Activated CD8-positive, alpha-beta memory T cell treated with anti-CD3 and anti-CD28 coated beads, Interleukin-2, amount 50 U/mL, for 48 hours (primary cell): ENCODE results near the gene CPSF4L.
"Not testable (repeated sequence)": the region's sequence is repeated elsewhere in the genome, so short reads cannot be mapped to it uniquely, and the experiment has no call there.

ENCODE experiments used
- DNase-seq: peaks from one replicate; pipeline ENCODE4 v3.0.0-alpha.2; 2020

The CPSF4L gene

GRCh38 chr17:73261617-73261951, at the start of gene CPSF4L:
Gene CPSF4L (minus strand): TSS chr17:73261880. CDS start chr17:73261818, 62 bp downstream.
- no peak for DNase-seq

GRCh38 chr17:73311428-73311780, 49.7 kb upstream of the CPSF4L start:
- DNase-seq = no peak

- no peak for DNase-seq
Measured at GRCh38 chr17:73309727-73310596, 48.3 kb upstream of the CPSF4L start.

GRCh38 chr17:73308959-73309358, 47.3 kb upstream of the CPSF4L start:
- DNase-seq = not testable (repeated sequence)

- DNase-seq = no peak
Measured at GRCh38 chr17:73308017-73308823, 46.5 kb upstream of the CPSF4L start.

- DNase-seq = no peak
Measured at GRCh38 chr17:73307130-73307529, 45.5 kb upstream of the CPSF4L start.

GRCh38 chr17:73305845-73306836, 44.5 kb upstream of the CPSF4L start:
- no peak for DNase-seq

- DNase-seq = no peak
Measured at GRCh38 chr17:73304971-73305812, 43.5 kb upstream of the CPSF4L start.

- DNase-seq = no peak
Measured at GRCh38 chr17:73304438-73304837, 42.8 kb upstream of the CPSF4L start.

GRCh38 chr17:73302189-73302588, 40.5 kb upstream of the CPSF4L start:
- DNase-seq = no peak

GRCh38 chr17:73301369-73301768, 39.7 kb upstream of the CPSF4L start:
- DNase-seq = no peak

GRCh38 chr17:73300392-73300791, 38.7 kb upstream of the CPSF4L start:
- no peak for DNase-seq

- no peak for DNase-seq
Measured at GRCh38 chr17:73297934-73298861, 36.5 kb upstream of the CPSF4L start.

- no peak for DNase-seq
Measured at GRCh38 chr17:73293480-73293911, 31.8 kb upstream of the CPSF4L start.

GRCh38 chr17:73293031-73293430, 31.4 kb upstream of the CPSF4L start:
- DNase-seq = no peak

GRCh38 chr17:73292031-73292531, 30.4 kb upstream of the CPSF4L start:
- no peak for DNase-seq

- no peak for DNase-seq
Measured at GRCh38 chr17:73291260-73291801, 29.7 kb upstream of the CPSF4L start.

- DNase-seq = no peak
Measured at GRCh38 chr17:73290399-73291259, 28.9 kb upstream of the CPSF4L start.
